HEK293 (cell line): ENCODE data around the gene ARV1.

Experiments
- CTCF ChIP-seq: fragments of 450-650 bp; formaldehyde crosslinking; IDR thresholded peaks from 2 replicates; pipeline ENCODE4 v1.5.1; 2016; ENCODE audit warnings: missing biosample characterization, missing genetic modification characterization
- GLI4 ChIP-seq: fragments of 450-650 bp; formaldehyde crosslinking; IDR thresholded peaks from 2 replicates; pipeline ENCODE4 v1.5.1; 2016; ENCODE audit warnings: missing biosample characterization, missing genetic modification characterization
- KLF10 ChIP-seq: fragments of 450-650 bp; IDR thresholded peaks from 2 replicates; pipeline ENCODE4 v1.5.1; 2018; ENCODE audit warnings: missing biosample characterization, mild to moderate bottlenecking, missing genetic modification characterization
- TSHZ1 ChIP-seq: fragments of 450-650 bp; formaldehyde crosslinking; IDR thresholded peaks from 2 replicates; pipeline ENCODE4 v1.5.1; 2016; ENCODE audit warnings: missing biosample characterization, missing genetic modification characterization, borderline replicate concordance
- ZBTB7A ChIP-seq: fragments of 450-650 bp; formaldehyde crosslinking; IDR thresholded peaks from 2 replicates; pipeline ENCODE4 v1.5.1; 2016; ENCODE audit warnings: low read depth, missing biosample characterization, missing genetic modification characterization
- ZFP37 ChIP-seq: fragments of 450-650 bp; formaldehyde crosslinking; IDR thresholded peaks from 2 replicates; pipeline ENCODE4 v1.5.1; 2016; ENCODE audit warnings: missing biosample characterization, missing genetic modification characterization
- ZNF292 ChIP-seq: fragments of 450-650 bp; formaldehyde crosslinking; IDR thresholded peaks from 2 replicates; pipeline ENCODE4 v1.5.1; 2016; ENCODE audit warnings: low read depth, missing biosample characterization, missing genetic modification characterization, borderline replicate concordance
- ZNF350 ChIP-seq: fragments of 450-650 bp; formaldehyde crosslinking; IDR thresholded peaks from 2 replicates; pipeline ENCODE4 v1.5.0; 2017; ENCODE audit warnings: missing biosample characterization, mild to moderate bottlenecking, missing genetic modification characterization
- ZNF558 ChIP-seq: fragments of 450-650 bp; formaldehyde crosslinking; IDR thresholded peaks from 2 replicates; pipeline ENCODE4 v1.5.1; 2016; ENCODE audit warnings: missing biosample characterization, missing genetic modification characterization
- ZNF623 ChIP-seq: fragments of 450-650 bp; formaldehyde crosslinking; IDR thresholded peaks from 2 replicates; pipeline ENCODE4 v1.5.1; 2016; ENCODE audit warnings: missing biosample characterization, missing genetic modification characterization
- ZNF792 ChIP-seq: fragments of 450-650 bp; formaldehyde crosslinking; IDR thresholded peaks from 2 replicates; pipeline ENCODE4 v1.5.1; 2016; ENCODE audit warnings: missing biosample characterization, missing genetic modification characterization
- TF ChIP-seq, protein P1 (sequence below): fragments of 450-650 bp; formaldehyde crosslinking; IDR thresholded peaks from 2 replicates; pipeline ENCODE4 v1.5.1; 2016; ENCODE audit warnings: missing biosample characterization, missing genetic modification characterization
- TF ChIP-seq, protein P2 (sequence below): fragments of 450-650 bp; formaldehyde crosslinking; IDR thresholded peaks from 2 replicates; pipeline ENCODE4 v1.5.1; 2016; ENCODE audit warnings: missing biosample characterization, missing genetic modification characterization
- TF ChIP-seq, protein P3 (sequence below): fragments of 450-650 bp; formaldehyde crosslinking; IDR thresholded peaks from 2 replicates; pipeline ENCODE4 v1.5.1; 2016; ENCODE audit warnings: missing biosample characterization, missing genetic modification characterization, borderline replicate concordance

DNA sequence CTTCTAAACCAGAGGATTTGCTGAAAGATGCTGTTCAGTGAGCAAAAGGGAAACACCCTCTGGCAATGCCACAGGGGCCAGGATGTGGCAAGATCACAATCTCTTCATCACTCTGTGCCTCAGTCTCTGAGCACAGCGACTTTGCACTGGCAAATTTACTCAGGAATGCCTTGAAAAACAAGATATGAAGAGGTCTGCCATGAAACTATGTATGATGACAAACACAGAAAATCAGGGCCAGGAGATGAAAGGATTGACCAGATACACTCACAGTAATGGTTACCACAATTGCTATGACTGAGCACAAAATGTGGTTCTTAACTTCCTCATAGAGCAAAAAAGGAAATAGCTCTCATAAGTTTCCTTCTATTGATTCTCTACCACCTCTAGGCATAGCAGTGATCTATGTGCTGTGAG, 6.0 kb upstream of the ARV1 start:
- TF ChIP-seq, protein P1, sequence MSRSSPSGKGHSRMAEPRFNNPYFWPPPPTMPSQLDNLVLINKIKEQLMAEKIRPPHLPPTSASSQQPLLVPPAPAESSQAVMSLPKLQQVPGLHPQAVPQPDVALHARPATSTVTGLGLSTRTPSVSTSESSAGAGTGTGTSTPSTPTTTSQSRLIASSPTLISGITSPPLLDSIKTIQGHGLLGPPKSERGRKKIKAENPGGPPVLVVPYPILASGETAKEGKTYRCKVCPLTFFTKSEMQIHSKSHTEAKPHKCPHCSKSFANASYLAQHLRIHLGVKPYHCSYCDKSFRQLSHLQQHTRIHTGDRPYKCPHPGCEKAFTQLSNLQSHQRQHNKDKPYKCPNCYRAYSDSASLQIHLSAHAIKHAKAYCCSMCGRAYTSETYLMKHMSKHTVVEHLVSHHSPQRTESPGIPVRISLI (tag by site-specific recombination), result no peak
- TF ChIP-seq, protein P2, sequence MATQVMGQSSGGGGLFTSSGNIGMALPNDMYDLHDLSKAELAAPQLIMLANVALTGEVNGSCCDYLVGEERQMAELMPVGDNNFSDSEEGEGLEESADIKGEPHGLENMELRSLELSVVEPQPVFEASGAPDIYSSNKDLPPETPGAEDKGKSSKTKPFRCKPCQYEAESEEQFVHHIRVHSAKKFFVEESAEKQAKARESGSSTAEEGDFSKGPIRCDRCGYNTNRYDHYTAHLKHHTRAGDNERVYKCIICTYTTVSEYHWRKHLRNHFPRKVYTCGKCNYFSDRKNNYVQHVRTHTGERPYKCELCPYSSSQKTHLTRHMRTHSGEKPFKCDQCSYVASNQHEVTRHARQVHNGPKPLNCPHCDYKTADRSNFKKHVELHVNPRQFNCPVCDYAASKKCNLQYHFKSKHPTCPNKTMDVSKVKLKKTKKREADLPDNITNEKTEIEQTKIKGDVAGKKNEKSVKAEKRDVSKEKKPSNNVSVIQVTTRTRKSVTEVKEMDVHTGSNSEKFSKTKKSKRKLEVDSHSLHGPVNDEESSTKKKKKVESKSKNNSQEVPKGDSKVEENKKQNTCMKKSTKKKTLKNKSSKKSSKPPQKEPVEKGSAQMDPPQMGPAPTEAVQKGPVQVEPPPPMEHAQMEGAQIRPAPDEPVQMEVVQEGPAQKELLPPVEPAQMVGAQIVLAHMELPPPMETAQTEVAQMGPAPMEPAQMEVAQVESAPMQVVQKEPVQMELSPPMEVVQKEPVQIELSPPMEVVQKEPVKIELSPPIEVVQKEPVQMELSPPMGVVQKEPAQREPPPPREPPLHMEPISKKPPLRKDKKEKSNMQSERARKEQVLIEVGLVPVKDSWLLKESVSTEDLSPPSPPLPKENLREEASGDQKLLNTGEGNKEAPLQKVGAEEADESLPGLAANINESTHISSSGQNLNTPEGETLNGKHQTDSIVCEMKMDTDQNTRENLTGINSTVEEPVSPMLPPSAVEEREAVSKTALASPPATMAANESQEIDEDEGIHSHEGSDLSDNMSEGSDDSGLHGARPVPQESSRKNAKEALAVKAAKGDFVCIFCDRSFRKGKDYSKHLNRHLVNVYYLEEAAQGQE (tag by site-specific recombination), result no peak
- no peak for TF ChIP-seq CTCF
- no peak for TF ChIP-seq ZNF792 (tag by site-specific recombination)
- no peak for TF ChIP-seq ZFP37 (tag by site-specific recombination)
- TF ChIP-seq ZNF623 (tag by site-specific recombination), result no peak
- TF ChIP-seq, protein P3, sequence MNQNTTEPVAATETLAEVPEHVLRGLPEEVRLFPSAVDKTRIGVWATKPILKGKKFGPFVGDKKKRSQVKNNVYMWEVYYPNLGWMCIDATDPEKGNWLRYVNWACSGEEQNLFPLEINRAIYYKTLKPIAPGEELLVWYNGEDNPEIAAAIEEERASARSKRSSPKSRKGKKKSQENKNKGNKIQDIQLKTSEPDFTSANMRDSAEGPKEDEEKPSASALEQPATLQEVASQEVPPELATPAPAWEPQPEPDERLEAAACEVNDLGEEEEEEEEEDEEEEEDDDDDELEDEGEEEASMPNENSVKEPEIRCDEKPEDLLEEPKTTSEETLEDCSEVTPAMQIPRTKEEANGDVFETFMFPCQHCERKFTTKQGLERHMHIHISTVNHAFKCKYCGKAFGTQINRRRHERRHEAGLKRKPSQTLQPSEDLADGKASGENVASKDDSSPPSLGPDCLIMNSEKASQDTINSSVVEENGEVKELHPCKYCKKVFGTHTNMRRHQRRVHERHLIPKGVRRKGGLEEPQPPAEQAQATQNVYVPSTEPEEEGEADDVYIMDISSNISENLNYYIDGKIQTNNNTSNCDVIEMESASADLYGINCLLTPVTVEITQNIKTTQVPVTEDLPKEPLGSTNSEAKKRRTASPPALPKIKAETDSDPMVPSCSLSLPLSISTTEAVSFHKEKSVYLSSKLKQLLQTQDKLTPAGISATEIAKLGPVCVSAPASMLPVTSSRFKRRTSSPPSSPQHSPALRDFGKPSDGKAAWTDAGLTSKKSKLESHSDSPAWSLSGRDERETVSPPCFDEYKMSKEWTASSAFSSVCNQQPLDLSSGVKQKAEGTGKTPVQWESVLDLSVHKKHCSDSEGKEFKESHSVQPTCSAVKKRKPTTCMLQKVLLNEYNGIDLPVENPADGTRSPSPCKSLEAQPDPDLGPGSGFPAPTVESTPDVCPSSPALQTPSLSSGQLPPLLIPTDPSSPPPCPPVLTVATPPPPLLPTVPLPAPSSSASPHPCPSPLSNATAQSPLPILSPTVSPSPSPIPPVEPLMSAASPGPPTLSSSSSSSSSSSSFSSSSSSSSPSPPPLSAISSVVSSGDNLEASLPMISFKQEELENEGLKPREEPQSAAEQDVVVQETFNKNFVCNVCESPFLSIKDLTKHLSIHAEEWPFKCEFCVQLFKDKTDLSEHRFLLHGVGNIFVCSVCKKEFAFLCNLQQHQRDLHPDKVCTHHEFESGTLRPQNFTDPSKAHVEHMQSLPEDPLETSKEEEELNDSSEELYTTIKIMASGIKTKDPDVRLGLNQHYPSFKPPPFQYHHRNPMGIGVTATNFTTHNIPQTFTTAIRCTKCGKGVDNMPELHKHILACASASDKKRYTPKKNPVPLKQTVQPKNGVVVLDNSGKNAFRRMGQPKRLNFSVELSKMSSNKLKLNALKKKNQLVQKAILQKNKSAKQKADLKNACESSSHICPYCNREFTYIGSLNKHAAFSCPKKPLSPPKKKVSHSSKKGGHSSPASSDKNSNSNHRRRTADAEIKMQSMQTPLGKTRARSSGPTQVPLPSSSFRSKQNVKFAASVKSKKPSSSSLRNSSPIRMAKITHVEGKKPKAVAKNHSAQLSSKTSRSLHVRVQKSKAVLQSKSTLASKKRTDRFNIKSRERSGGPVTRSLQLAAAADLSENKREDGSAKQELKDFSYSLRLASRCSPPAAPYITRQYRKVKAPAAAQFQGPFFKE (tag by site-specific recombination), result no peak
- TF ChIP-seq KLF10 (tag by site-specific recombination), result no peak
- TF ChIP-seq TSHZ1, result no peak
- no peak for TF ChIP-seq ZNF350
- TF ChIP-seq ZNF292 (tag by site-specific recombination), result no peak
- TF ChIP-seq ZBTB7A (tag by site-specific recombination), result no peak
- no peak for TF ChIP-seq GLI4 (tag by site-specific recombination)
- no peak for TF ChIP-seq ZNF558 (tag by site-specific recombination)
